Gastrocnemius medialis (tissue), 4 donors: ENCODE measurements around the gene ATF6. TPM values are rescaled to one million over a fixed set of nuclear protein-coding genes. Genes with fewer than 3 reads are reported as not detected.

Source experiments
- ATAC-seq, 2 donors: fragments of 150-250 bp; one replicate each; pipeline ENCODE4 v1.9.1; 2016
- DNase-seq, 2 donors: peaks; one replicate each; pipeline ENCODE4 v3.0.0-alpha.2; 2019
- H3K27ac ChIP-seq, 4 donors: fragments of 200-600 bp; sonication (generic); 1 replicate in 1 of 4; 2 replicates in 3 of 4; pipeline ENCODE4 v1.5.1; 2016 to 2018; ENCODE audit warnings: mild to moderate bottlenecking in 2 of 4, moderate library complexity in 1 of 4
- H3K27me3 ChIP-seq, 3 donors: fragments of 200-600 bp; sonication (generic) in 2 of 3; 1 replicate in 1 of 3; 2 replicates in 2 of 3; pipeline versions ENCODE4 v1.5.1 to v1.6.0; 2016 to 2019; ENCODE audit warnings: mild to moderate bottlenecking in 1 of 3, moderate library complexity in 1 of 3
- H3K36me3 ChIP-seq, 2 donors: fragments of 200-600 bp; sonication (generic) in 1 of 2; one replicate each; pipeline ENCODE4 v1.5.1; 2017 to 2018
- H3K4me1 ChIP-seq, 2 donors: fragments of 200-600 bp; sonication (generic) in 1 of 2; one replicate each; pipeline ENCODE4 v1.5.1; 2016 to 2017; ENCODE audit warnings: mild to moderate bottlenecking in 2 of 2
- H3K4me3 ChIP-seq, 4 donors: fragments of 200-600 bp; sonication (generic) in 3 of 4; 1 replicate in 1 of 4; 2 replicates in 3 of 4; pipeline ENCODE4 v1.5.1; 2016 to 2019; ENCODE audit warnings: mild to moderate bottlenecking in 2 of 4
- H3K9me3 ChIP-seq, 3 donors: fragments of 200-600 bp; sonication (generic) in 2 of 3; 1 replicate in 1 of 3; 2 replicates in 2 of 3; pipeline ENCODE4 v1.5.1; 2016 to 2019
- CTCF ChIP-seq, 5 experiments: fragments of 450-650 bp in 3 of 5; fragments of 200-600 bp in 2 of 5; sonication (generic) in 2 of 5; IDR thresholded peaks in 4 of 5; conservative IDR thresholded peaks in 1 of 5; 1 replicate in 4 of 5; 2 replicates in 1 of 5; pipeline ENCODE4 v1.5.1; 2016 to 2019; ENCODE audit warnings: antibody characterized with exemption in 5 of 5, mild to moderate bottlenecking in 3 of 5, moderate library complexity in 3 of 5
- POLR2A ChIP-seq, 2 donors: fragments of 450-650 bp; IDR thresholded peaks; one replicate each; pipeline ENCODE4 v1.6.1; 2017; ENCODE audit warnings: antibody characterized with exemption in 2 of 2, mild to moderate bottlenecking in 2 of 2, moderate library complexity in 2 of 2
- in situ Hi-C, 4 donors: fragments of 200-750 bp; cut with MboI; loops; one replicate each; pipeline versions ENCODE4 v1.15.0 to v1.8.0; 2017; ENCODE audit warnings: low sequenced_read_pairs in 4 of 4
- intact Hi-C: fragments of 100-400 bp; cut with DNase I; formaldehyde crosslinking; loops from one replicate; pipeline ENCODE4 v1.15.1; 2023; ENCODE audit warnings: low total_unique reads
- total RNA-seq, 4 donors: library from RNA; depleted of rRNA; stranded (reverse); fragments of >200 nt; gene quantifications; one replicate each; pipeline versions ENCODE4 v1.1.0 to v1.2.3, GENCODE V29; 2016

Gene ATF6
- total RNA-seq, 4 donors from 2014 or later, result 15.3 to 20.1 (median 18.3) TPM

DNA sequence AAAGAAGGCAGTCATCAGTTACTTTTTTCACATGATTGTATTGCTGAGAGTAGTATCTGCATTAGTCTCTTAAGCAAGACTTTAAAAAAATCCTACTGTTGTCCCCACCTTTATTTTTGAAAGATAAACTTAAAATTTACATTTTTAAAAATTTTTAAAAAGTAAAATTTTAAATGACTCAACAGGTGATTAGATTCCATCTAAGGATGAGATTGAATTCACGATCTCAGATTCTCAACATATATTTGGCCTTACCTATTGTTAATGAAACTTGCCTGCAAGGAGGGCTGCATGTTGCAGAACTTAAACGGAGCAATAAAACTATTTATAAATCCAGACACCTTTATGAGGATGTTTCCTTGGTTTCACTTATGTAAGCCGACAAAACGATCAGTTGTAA lies 182.3 kb downstream of the ATF6 start:
- intact Hi-C loops (loop anchor here (10.0 kb wide), 1 partner anchor 64 kb away; no protein-coding TSS in a partner anchor), in situ Hi-C loops (no loop called here)
- peak overlapping the region in 2 of 4 donors; percentile 3 to 47 for H3K27ac ChIP-seq
- no peak for TF ChIP-seq CTCF (IDR thresholded peaks at IDR 0.05 in 4 of 5, conservative IDR thresholded peaks at IDR 0.05 in 1 of 5)
- TF ChIP-seq POLR2A (IDR thresholded peaks at IDR 0.05), result no peak
- DNase-seq, result no peak
- ATAC-seq, result no peak
- H3K9me3 ChIP-seq, result no peaks in the 10 kb centered on the region
- H3K4me1 ChIP-seq, result peaks cover 35 to 38% of the 10 kb centered on the region in 2 donors
- no peak overlapping the region for H3K4me3 ChIP-seq
- no peaks in the 10 kb centered on the region for H3K27me3 ChIP-seq
- H3K36me3 ChIP-seq, result no peaks in the 10 kb centered on the region

DNA sequence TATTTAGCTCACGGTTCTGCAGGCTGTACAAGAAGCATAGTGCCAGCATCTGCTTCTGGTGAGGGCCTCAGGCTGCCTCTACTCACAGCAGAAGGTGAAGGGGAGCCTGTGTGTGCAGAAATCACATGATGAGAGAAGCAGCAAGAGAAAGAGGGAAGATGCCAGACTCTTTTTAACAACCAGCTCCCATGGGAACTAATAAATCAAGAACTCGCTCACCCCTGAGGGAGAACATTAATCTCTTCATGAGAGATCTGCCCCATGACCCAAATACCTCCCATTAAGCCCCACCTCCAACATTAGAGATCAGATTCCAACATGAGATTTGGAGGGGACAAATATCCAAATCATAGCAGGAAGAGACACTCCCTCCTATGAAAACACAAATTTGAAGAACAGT lies 183.4 kb downstream of the ATF6 start:
- H3K36me3 ChIP-seq, result no peaks in the 10 kb centered on the region
- H3K4me1 ChIP-seq, result peaks cover 35 to 48% of the 10 kb centered on the region in 2 donors
- H3K9me3 ChIP-seq, result no peaks in the 10 kb centered on the region
- in situ Hi-C loops, result no loop called here
- H3K27ac ChIP-seq, result peak overlapping the region in 3 of 4 donors; percentile 37 to 47 (median 41)
- H3K27me3 ChIP-seq, result no peaks in the 10 kb centered on the region
- TF ChIP-seq CTCF (IDR thresholded peaks at IDR 0.05 in 4 of 5, conservative IDR thresholded peaks at IDR 0.05 in 1 of 5) (no peak), POLR2A (IDR thresholded peaks at IDR 0.05) (no peak)
- H3K4me3 ChIP-seq, result no peak overlapping the region
- intact Hi-C loops, result loop anchor here (10.0 kb wide), 1 partner anchor 65 kb away; no protein-coding TSS in a partner anchor
- no peak for DNase-seq
- ATAC-seq, result peak; percentile 36 to 62

GRCh38 chr1:161950377-161950776 lies 184.3 kb downstream of the ATF6 start:
- intact Hi-C loops (no loop called here), in situ Hi-C loops (no loop called here)
- DNase-seq (no peak), ATAC-seq (peak; percentile 48 to 66)
- H3K27ac ChIP-seq, result peak overlapping the region in 3 of 4 donors; percentile 37 to 47 (median 41)
- peaks cover 35 to 49% of the 10 kb centered on the region in 2 donors for H3K4me1 ChIP-seq
- no peaks in the 10 kb centered on the region for H3K9me3 ChIP-seq
- H3K36me3 ChIP-seq, result no peaks in the 10 kb centered on the region
- no peaks in the 10 kb centered on the region for H3K27me3 ChIP-seq
- H3K4me3 ChIP-seq, result no peak overlapping the region
- TF ChIP-seq POLR2A (IDR thresholded peaks at IDR 0.05) (no peak), CTCF (IDR thresholded peaks at IDR 0.05 in 4 of 5, conservative IDR thresholded peaks at IDR 0.05 in 1 of 5) (no peak)

DNA sequence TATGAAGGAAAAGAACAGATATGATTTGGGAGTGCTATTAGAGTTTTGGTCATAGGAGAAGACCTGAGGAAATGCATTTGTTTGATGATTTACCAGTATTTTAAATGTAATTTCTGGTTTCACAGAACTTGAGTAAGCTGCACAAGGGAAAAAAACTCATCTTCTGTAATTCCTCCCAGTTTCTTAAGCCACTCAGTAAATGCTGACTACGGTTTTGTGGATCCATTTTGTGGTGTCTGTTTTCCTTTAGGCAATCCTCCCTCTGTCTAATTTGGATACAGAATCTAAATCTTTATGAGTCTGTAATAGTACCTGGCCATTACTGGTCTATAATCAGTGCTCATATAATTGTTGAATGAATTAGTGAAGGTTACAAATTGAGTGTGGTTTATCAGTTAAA lies 185.5 kb downstream of the ATF6 start:
- peaks cover 41 to 49% of the 10 kb centered on the region in 2 donors for H3K4me1 ChIP-seq
- H3K4me3 ChIP-seq, result no peak overlapping the region
- in situ Hi-C loops, result no loop called here
- TF ChIP-seq POLR2A (IDR thresholded peaks at IDR 0.05) (no peak), CTCF (IDR thresholded peaks at IDR 0.05 in 4 of 5, conservative IDR thresholded peaks at IDR 0.05 in 1 of 5) (no peak)
- DNase-seq, result no peak
- no peaks in the 10 kb centered on the region for H3K9me3 ChIP-seq
- intact Hi-C loops, result no loop called here
- H3K27ac ChIP-seq, result no peak overlapping the region
- H3K27me3 ChIP-seq, result no peaks in the 10 kb centered on the region
- H3K36me3 ChIP-seq, result no peaks in the 10 kb centered on the region
- ATAC-seq, result no peak

DNA sequence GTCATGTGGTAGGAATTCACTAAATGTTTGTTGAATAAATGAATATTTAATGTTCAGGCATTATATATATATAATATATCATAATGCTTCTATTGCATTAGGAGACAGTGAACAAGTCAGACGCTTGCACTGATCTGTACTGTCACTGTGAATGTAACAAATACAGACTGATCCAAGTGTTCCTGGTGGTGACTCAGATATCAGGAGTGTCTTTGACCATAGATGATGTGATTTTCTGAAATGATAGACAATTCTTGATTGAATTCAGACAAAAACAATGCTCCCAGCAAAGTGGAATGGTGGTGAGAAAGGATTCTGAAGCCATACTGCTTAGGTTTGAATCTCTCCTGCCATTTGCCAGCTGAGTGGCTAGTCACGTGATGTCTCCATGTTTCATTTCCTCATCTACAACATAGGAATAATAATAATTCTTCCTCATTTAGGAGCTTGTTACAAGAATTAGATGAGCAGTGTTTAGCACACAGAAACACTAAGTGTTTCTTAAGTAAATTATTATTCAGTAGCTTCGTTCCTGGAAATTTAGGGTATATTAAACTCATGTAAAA lies 186.6 kb downstream of the ATF6 start:
- in situ Hi-C loops (no loop called here), intact Hi-C loops (no loop called here)
- Histone ChIP-seq H3K27me3 (no peaks in the 10 kb centered on the region), H3K4me1 (peaks cover 41 to 49% of the 10 kb centered on the region in 2 donors), H3K27ac (no peak overlapping the region), H3K4me3 (no peak overlapping the region), H3K9me3 (no peaks in the 10 kb centered on the region), H3K36me3 (no peaks in the 10 kb centered on the region)
- DNase-seq (no peak), ATAC-seq (no peak)
- TF ChIP-seq CTCF (IDR thresholded peaks at IDR 0.05 in 4 of 5, conservative IDR thresholded peaks at IDR 0.05 in 1 of 5), result no peak
- no peak for TF ChIP-seq POLR2A (IDR thresholded peaks at IDR 0.05)
